Measurements from ENCODE around the gene DLGAP1. TPM values are rescaled to one million over a fixed set of nuclear protein-coding genes. Genes with fewer than 3 reads are reported as not detected.

The DLGAP1 gene
- total RNA-seq, 1 experiment from 2014 or later, result 0.07 TPM

- BruUV-seq (replicated peaks), result no TSS peak
- H3K4me1 ChIP-seq, result peaks cover 77% of the 10 kb centered on the region
- peaks cover 2% of the 10 kb centered on the region for H3K27me3 Mint-ChIP-seq (ENCODE audit: insufficient read depth, unreplicated experiment)
Observed at GRCh38 chr18:3619222-3619621, 835.9 kb downstream of the DLGAP1 start.

GRCh38 chr18:3616744-3617143 lies 838.4 kb downstream of the DLGAP1 start:
- Histone ChIP-seq H3K9me3 (no peaks in the 10 kb centered on the region), H3K36me3 (ENCODE audit: control insufficient read depth, insufficient read depth, low read length) (no peaks in the 10 kb centered on the region), H3K4me1 (peaks cover 66% of the 10 kb centered on the region), H3K4me3 (ENCODE audit: low read depth, low read length) (no peak overlapping the region), H3K27me3 (replicated peaks; ENCODE audit: control insufficient read depth, insufficient read depth, low read length) (no peaks in the 10 kb centered on the region)
- Mint-ChIP-seq H3K9me3 (ENCODE audit: unreplicated experiment) (no peaks in the 10 kb centered on the region), H3K4me1 (ENCODE audit: low read depth, unreplicated experiment) (peaks cover 29% of the 10 kb centered on the region), H3K36me3 (ENCODE audit: insufficient read depth, unreplicated experiment) (peaks cover 37% of the 10 kb centered on the region), H3K4me3 (ENCODE audit: unreplicated experiment) (no peak overlapping the region), H3K27ac (ENCODE audit: unreplicated experiment) (peak overlapping the region; percentile 95), H3K27me3 (ENCODE audit: insufficient read depth, unreplicated experiment) (no peaks in the 10 kb centered on the region)
- BruUV-seq (replicated peaks), result no TSS peak
- ChIA-PET CTCF (interaction anchor here (2.5 kb wide), 1 partner anchor 49 kb away, joined by 22 read pairs; no protein-coding TSS in a partner anchor), POLR2A (interaction anchor here (2.6 kb wide), 1 partner anchor 14 kb away, joined by 55 read pairs; no protein-coding TSS in a partner anchor)
- no peak for TF ChIP-seq CTCF (IDR thresholded peaks at IDR 0.05; ENCODE audit: insufficient read depth in 1 of 2, low read depth in 1 of 2, low read length in 1 of 2, severe bottlenecking in 1 of 2, unreplicated experiment in 1 of 2)
- DNase-seq, result no peak
- intact Hi-C loops (cut with micrococcal nuclease; ENCODE audit: unreplicated experiment), result no loop called here

More at GRCh38 chr18:3619222-3619621, 835.9 kb downstream of the DLGAP1 start:
- ChIA-PET POLR2A (interaction anchor here (2.0 kb wide), 1 partner anchor 45 kb away, joined by 27 read pairs; no protein-coding TSS in a partner anchor), CTCF (no interaction called here)
- Histone ChIP-seq H3K9me3 (no peaks in the 10 kb centered on the region), H3K27me3 (replicated peaks; ENCODE audit: control insufficient read depth, insufficient read depth, low read length) (no peaks in the 10 kb centered on the region), H3K4me3 (ENCODE audit: low read depth, low read length) (no peak overlapping the region), H3K36me3 (ENCODE audit: control insufficient read depth, insufficient read depth, low read length) (no peaks in the 10 kb centered on the region)
- Mint-ChIP-seq H3K27ac (ENCODE audit: unreplicated experiment) (peak overlapping the region; percentile 95), H3K9me3 (ENCODE audit: unreplicated experiment) (no peaks in the 10 kb centered on the region), H3K4me1 (ENCODE audit: low read depth, unreplicated experiment) (peaks cover 45% of the 10 kb centered on the region), H3K4me3 (ENCODE audit: unreplicated experiment) (no peak overlapping the region), H3K36me3 (ENCODE audit: insufficient read depth, unreplicated experiment) (peaks cover 45% of the 10 kb centered on the region)
- no peak for TF ChIP-seq CTCF (IDR thresholded peaks at IDR 0.05; ENCODE audit: insufficient read depth in 1 of 2, low read depth in 1 of 2, low read length in 1 of 2, severe bottlenecking in 1 of 2, unreplicated experiment in 1 of 2)
- intact Hi-C loops (cut with micrococcal nuclease; ENCODE audit: unreplicated experiment), result no loop called here
- DNase-seq, result no peak

DNA sequence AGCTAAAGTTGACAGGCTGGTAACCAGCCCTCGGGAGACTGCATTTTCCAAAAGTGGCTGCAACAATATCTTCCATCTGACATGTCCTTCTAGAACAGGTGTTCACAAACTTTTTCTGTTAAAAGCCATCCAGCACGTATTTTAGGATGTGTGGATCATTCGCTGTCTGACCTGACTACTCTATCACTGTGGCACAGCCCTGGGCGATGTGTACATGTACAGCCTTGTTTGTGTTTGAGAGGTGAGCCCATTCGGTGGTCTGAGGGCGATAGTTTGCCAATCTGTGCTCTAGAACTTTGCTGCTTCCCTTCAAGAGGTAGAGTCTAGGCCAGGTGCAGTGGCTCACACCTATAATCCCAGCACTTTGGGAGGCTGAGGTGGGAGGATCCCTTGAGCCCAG lies 839.0 kb downstream of the DLGAP1 start:
- no peak for DNase-seq
- Mint-ChIP-seq H3K27ac (ENCODE audit: unreplicated experiment) (peak overlapping the region; percentile 95), H3K27me3 (ENCODE audit: insufficient read depth, unreplicated experiment) (no peaks in the 10 kb centered on the region), H3K36me3 (ENCODE audit: insufficient read depth, unreplicated experiment) (peaks cover 43% of the 10 kb centered on the region), H3K4me3 (ENCODE audit: unreplicated experiment) (no peak overlapping the region), H3K4me1 (ENCODE audit: low read depth, unreplicated experiment) (peaks cover 32% of the 10 kb centered on the region), H3K9me3 (ENCODE audit: unreplicated experiment) (no peaks in the 10 kb centered on the region)
- CTCF ChIA-PET, result interaction anchor here (1.0 to 1.1 kb wide), 2 partner anchors 22 to 50 kb away, joined by 3 read pairs; no protein-coding TSS in a partner anchor
- intact Hi-C loops (cut with micrococcal nuclease; ENCODE audit: unreplicated experiment), result no loop called here
- no peaks in the 10 kb centered on the region for H3K36me3 ChIP-seq (ENCODE audit: control insufficient read depth, insufficient read depth, low read length)
- no peak for TF ChIP-seq CTCF (IDR thresholded peaks at IDR 0.05; ENCODE audit: insufficient read depth in 1 of 2, low read depth in 1 of 2, low read length in 1 of 2, severe bottlenecking in 1 of 2, unreplicated experiment in 1 of 2)
- H3K9me3 ChIP-seq, result no peaks in the 10 kb centered on the region
- H3K4me3 ChIP-seq (ENCODE audit: low read depth, low read length), result no peak overlapping the region
- peaks cover 61% of the 10 kb centered on the region for H3K4me1 ChIP-seq
- no TSS peak for BruUV-seq (replicated peaks)
- H3K27me3 ChIP-seq (replicated peaks; ENCODE audit: control insufficient read depth, insufficient read depth, low read length), result no peaks in the 10 kb centered on the region
- POLR2A ChIA-PET, result interaction anchor here (1.0 kb wide), 1 partner anchor 12 kb away, joined by 3 read pairs; no protein-coding TSS in a partner anchor

All from Caco-2 (cell line).